K562 (cell line): ENCODE results near the gene INMT. TPM values are rescaled to one million over a fixed set of nuclear protein-coding genes. Genes with fewer than 3 reads are reported as not detected.

Experiments used
- CBX5 ChIP-seq: IDR thresholded peaks from 2 replicates; pipeline ENCODE4 v1.6.1; 2014; ENCODE audit warnings: low read depth, borderline replicate concordance
- CREM ChIP-seq: IDR thresholded peaks from 2 replicates; pipeline ENCODE4 v1.6.1; 2014; ENCODE audit warnings: antibody characterized with exemption, low read depth
- E2F6 ChIP-seq, 2 experiments: IDR thresholded peaks; 2 replicates each; pipeline ENCODE4 v1.6.1; 2011; ENCODE audit warnings: borderline replicate concordance in 1 of 2, control low read depth in 1 of 2, low read depth in 1 of 2, low read length in 1 of 2, mild to moderate bottlenecking in 1 of 2, mixed read lengths in 1 of 2, moderate library complexity in 1 of 2; ENCODE audit not compliant: insufficient read depth in 1 of 2, insufficient read length in 1 of 2, poor library complexity in 1 of 2, severe bottlenecking in 1 of 2; ENCODE audit errors: extremely low read depth in 1 of 2
- EHMT2 ChIP-seq: fragments of 450-650 bp; IDR thresholded peaks from 2 replicates; pipeline ENCODE4 v1.6.1; 2018; ENCODE audit warnings: antibody characterized with exemption
- HEY1 ChIP-seq: fragments of 250-450 bp; sonication (Bioruptor Pico); IDR thresholded peaks from 2 replicates; pipeline ENCODE4 v1.5.0; 2020; ENCODE audit warnings: mild to moderate bottlenecking, moderate library complexity, borderline replicate concordance
- L3MBTL2 ChIP-seq: fragments of 450-650 bp; IDR thresholded peaks from 2 replicates; pipeline ENCODE4 v1.6.1; 2016; ENCODE audit warnings: mild to moderate bottlenecking, moderate library complexity
- MAX ChIP-seq: sonication (generic); formaldehyde crosslinking; IDR thresholded peaks from 2 replicates; pipeline ENCODE4 v1.9.0; 2022; ENCODE audit warnings: mild to moderate bottlenecking, missing genetic modification reagents
- MTA1 ChIP-seq: fragments of 450-650 bp; IDR thresholded peaks from 2 replicates; pipeline ENCODE4 v1.6.1; 2017; ENCODE audit warnings: borderline replicate concordance
- NFE2L1 ChIP-seq: fragments of 450-650 bp; IDR thresholded peaks from 2 replicates; pipeline ENCODE4 v1.6.1; 2016; ENCODE audit warnings: missing genetic modification characterization, low read depth, mild to moderate bottlenecking, missing compliant biosample characterization, moderate library complexity, borderline replicate concordance
- SRSF3 ChIP-seq: fragments of 200-400 bp; formaldehyde crosslinking; IDR thresholded peaks from 2 replicates; pipeline ENCODE4 v1.6.1; 2016; ENCODE audit warnings: mild to moderate bottlenecking, low read length, moderate library complexity; ENCODE audit not compliant: insufficient read depth
- TAF1 ChIP-seq: IDR thresholded peaks from 2 replicates; pipeline ENCODE4 v1.6.1; 2011; ENCODE audit warnings: mild to moderate bottlenecking, low read length, moderate library complexity; ENCODE audit not compliant: insufficient read depth, control insufficient read depth, severe bottlenecking; ENCODE audit errors: extremely low read depth
- ZNF280B ChIP-seq: fragments of 250-450 bp; sonication (Bioruptor Pico); IDR thresholded peaks from 2 replicates; pipeline ENCODE4 v1.5.1; 2021; ENCODE audit warnings: mild to moderate bottlenecking
- ZNF639 ChIP-seq, 2 experiments: fragments of 200-800 bp in 1 of 2; sonication (Bioruptor generic) in 1 of 2; sonication (generic) in 1 of 2; formaldehyde crosslinking in 1 of 2; IDR thresholded peaks in 1 of 2; conservative IDR thresholded peaks in 1 of 2; 2 replicates each; pipeline versions ENCODE4 v1.5.0 to v1.6.1; 2016 to 2020; ENCODE audit warnings: missing compliant biosample characterization in 1 of 2, missing genetic modification characterization in 1 of 2, missing genetic modification reagents in 1 of 2
- ZNF644 ChIP-seq: fragments of 200-800 bp; sonication (Bioruptor generic); IDR thresholded peaks from 2 replicates; pipeline ENCODE4 v1.6.1; 2016; ENCODE audit warnings: low read depth, missing genetic modification characterization, missing compliant biosample characterization
- ZNF668 ChIP-seq: fragments of 250-450 bp; sonication (Bioruptor Pico); IDR thresholded peaks from 2 replicates; pipeline ENCODE4 v1.8.0; 2022; ENCODE audit warnings: mild to moderate bottlenecking, inconsistent platforms
- ZNF75A ChIP-seq: fragments of 450-650 bp; formaldehyde crosslinking; IDR thresholded peaks from 2 replicates; pipeline ENCODE4 v1.4.0; 2020; ENCODE audit warnings: mild to moderate bottlenecking
- ZNF785 ChIP-seq: fragments of 250-450 bp; sonication (Bioruptor Pico); IDR thresholded peaks from 2 replicates; pipeline ENCODE4 v1.4.0; 2020; ENCODE audit warnings: mild to moderate bottlenecking
- polyA plus RNA-seq, 8 experiments: library from polyadenylated mRNA; depleted of rRNA in 4 of 8; stranded (reverse) in 5 of 8; unstranded in 3 of 8; fragments of >200 nt; fragmentation: Nextera tagmentation in 2 of 8; fragmentation: Illumina TruSeq in 1 of 8; extraction: Ambion mirVana in 2 of 8; extraction: Trizol in 1 of 8; gene quantifications; 2 replicates each; pipeline versions ENCODE4 v1.2.1 to v1.2.3, GENCODE V29; 2011 to 2014; ENCODE audit warnings: inconsistent platforms in 1 of 8, missing spikeins in 1 of 8
- total RNA-seq, 7 experiments: library from RNA; depleted of rRNA in 6 of 7; stranded (reverse); fragments of >200 nt in 6 of 7; fragmentation: Illumina TruSeq in 2 of 7; extraction: Trizol in 2 of 7; gene quantifications; 2 replicates each; pipeline versions ENCODE4 v1.2.1 to v1.2.3, GENCODE V29; 2011 to 2021; ENCODE audit warnings: low replicate concordance in 1 of 7

INMT gene
- total and polyA plus RNA-seq, 9 of the 15 experiments (the other 6 are each of a cell fraction or from before 2014, with no cell fraction given) = 0.04 to 0.27 TPM; not detected in 7

GRCh38 chr7:30731581-30731980, 20.4 kb upstream of the INMT start (continued):
- TF ChIP-seq ZNF280B (CRISPR knock-in tag) (no peak), EHMT2 (no peak), ZNF668 (CRISPR knock-in tag) (no peak), MTA1 (no peak), ZNF75A (CRISPR knock-in tag) (no peak), CREM (no peak), CBX5 (no peak), SRSF3 (no peak), NFE2L1 (tag) (no peak), TAF1 (no peak), MAX (peak; percentile 66), E2F6 (IDR thresholded peaks at IDR 0.05; ENCODE audit: borderline replicate concordance in 1 of 2, extremely low read depth in 1 of 2, insufficient read depth in 1 of 2, insufficient read length in 1 of 2, low read depth in 1 of 2, low read length in 1 of 2, poor library complexity in 1 of 2, severe bottlenecking in 1 of 2) (peak; percentile 38 to 52), HEY1 (CRISPR knock-in tag) (no peak), L3MBTL2 (peak; percentile 39; the same call in 1 of the 2 replicates), ZNF644 (tag) (no peak), ZNF639 (CRISPR knock-in tag; conservative IDR thresholded peaks at IDR 0.05 in 1 of 2, IDR thresholded peaks at IDR 0.05 in 1 of 2) (no peak), ZNF785 (CRISPR knock-in tag) (no peak)
- TF ChIP-seq, all 486 proteins: peak for 5
